ENCODE results near the gene GXYLT2. TPM values are rescaled to one million over a fixed set of nuclear protein-coding genes. Genes with fewer than 3 reads are reported as not detected.

Gene GXYLT2, protein sequence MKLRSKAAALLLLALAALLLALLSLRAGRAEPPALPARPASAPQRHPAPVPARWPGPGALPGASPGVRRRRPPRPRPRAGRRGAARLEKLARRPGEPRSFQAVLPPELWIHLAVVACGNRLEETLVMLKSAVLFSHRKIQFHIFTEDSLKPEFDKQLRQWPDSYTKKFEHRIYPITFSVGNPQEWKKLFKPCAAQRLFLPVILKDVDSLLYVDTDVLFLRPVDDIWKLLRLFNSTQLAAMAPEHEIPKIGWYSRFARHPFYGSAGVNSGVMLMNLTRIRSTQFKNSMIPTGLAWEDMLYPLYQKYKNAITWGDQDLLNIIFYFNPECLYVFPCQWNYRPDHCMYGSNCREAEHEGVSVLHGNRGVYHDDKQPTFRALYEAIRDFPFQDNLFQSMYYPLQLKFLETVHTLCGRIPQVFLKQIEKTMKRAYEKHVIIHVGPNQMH
- 10 to 100 TPM in 1 of 3 donors, 1 to 10 TPM in 2; 5.6 to 15.4 (median 7.4) TPM for total RNA-seq

DNA sequence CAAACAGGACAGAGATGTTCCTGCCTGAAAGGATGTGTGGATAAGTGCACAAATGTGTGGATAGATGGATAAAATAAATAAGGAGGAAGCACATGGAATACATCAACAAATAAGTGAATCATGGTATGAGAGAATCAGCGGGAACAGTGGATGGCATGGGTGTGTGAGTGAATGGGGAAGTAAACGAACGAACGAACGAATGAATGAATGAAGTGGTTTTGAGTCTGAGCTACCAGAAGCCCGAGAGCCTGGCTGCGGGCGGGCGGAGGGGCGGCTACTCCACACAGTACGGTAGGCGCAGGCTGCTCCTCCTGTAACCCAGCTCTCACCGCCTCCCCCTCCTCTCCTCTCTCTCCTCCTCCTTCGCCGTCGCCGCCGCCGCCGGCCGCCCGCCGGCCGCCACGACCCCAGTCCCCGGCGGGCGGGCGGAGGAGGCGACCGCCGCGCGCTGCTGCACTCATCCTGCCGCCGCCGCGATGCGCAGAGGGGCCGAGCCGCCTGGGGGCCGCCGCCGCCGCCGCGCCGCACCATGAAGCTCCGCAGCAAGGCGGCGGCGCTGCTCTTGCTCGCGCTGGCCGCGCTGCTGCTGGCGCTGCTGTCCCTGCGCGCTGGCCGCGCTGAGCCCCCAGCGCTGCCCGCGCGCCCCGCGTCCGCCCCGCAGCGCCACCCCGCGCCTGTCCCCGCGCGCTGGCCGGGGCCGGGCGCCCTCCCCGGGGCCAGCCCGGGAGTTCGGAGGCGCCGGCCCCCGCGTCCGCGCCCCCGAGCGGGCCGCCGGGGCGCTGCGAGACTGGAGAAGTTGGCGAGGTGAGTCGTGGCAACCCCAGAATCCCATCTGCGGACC is at the start of gene GXYLT2:
TSS of gene GXYLT2 (plus strand) at position 342 of the 841 bp plus-strand sequence. CDS start at position 530, 188 bp downstream.
- TF ChIP-seq, protein P1, sequence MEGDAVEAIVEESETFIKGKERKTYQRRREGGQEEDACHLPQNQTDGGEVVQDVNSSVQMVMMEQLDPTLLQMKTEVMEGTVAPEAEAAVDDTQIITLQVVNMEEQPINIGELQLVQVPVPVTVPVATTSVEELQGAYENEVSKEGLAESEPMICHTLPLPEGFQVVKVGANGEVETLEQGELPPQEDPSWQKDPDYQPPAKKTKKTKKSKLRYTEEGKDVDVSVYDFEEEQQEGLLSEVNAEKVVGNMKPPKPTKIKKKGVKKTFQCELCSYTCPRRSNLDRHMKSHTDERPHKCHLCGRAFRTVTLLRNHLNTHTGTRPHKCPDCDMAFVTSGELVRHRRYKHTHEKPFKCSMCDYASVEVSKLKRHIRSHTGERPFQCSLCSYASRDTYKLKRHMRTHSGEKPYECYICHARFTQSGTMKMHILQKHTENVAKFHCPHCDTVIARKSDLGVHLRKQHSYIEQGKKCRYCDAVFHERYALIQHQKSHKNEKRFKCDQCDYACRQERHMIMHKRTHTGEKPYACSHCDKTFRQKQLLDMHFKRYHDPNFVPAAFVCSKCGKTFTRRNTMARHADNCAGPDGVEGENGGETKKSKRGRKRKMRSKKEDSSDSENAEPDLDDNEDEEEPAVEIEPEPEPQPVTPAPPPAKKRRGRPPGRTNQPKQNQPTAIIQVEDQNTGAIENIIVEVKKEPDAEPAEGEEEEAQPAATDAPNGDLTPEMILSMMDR (IDR thresholded peaks at IDR 0.05), result no peak
- TF ChIP-seq POLR2A (IDR thresholded peaks at IDR 0.05) (no peak), POLR2AphosphoS5 (IDR thresholded peaks at IDR 0.05) (no peak)
- intact Hi-C loops (cut with DNase I; ENCODE audit: low total_unique reads), result no loop called here
- H3K4me1 ChIP-seq, result peaks cover 11 to 13% of the 10 kb centered on the region in 2 donors
- H3K9me3 ChIP-seq, result peaks cover 0 to 6% of the 10 kb centered on the region in 2 donors
- no peaks in the 10 kb centered on the region for H3K27me3 ChIP-seq
- H3K4me3 ChIP-seq, result peak within 1 kb of the TSS; percentile 46 to 74 (median 62)
- no peak for DNase-seq (ENCODE audit: low spot score in 2 of 2)
- no peaks in the 10 kb centered on the region for H3K36me3 ChIP-seq
- peak within 1 kb of the TSS; percentile 81 to 88 for H3K27ac ChIP-seq

DNA sequence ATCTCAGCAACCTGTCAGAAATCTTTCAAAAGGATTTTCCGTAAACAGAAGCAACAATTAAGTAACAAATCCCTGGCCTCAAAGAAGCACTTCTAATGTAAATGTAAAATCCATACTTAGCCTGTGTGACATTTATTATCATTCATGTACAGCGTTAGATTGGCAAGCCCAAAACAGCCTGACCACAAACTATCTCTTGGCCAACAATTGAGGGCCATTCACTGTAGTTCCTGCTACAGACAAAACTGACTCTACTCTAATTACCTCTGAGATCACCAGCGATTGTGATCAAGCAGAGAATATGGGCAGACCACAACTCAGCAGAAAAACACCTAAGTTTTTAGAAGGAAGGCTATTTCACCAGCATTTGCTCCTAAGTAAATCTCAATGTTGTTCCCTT is 48.8 kb upstream of the GXYLT2 start:
- Histone ChIP-seq H3K27ac (no peak overlapping the region), H3K4me1 (no peaks in the 10 kb centered on the region), H3K4me3 (no peak overlapping the region), H3K9me3 (no peaks in the 10 kb centered on the region), H3K27me3 (no peaks in the 10 kb centered on the region), H3K36me3 (no peaks in the 10 kb centered on the region)
- intact Hi-C loops (cut with DNase I; ENCODE audit: low total_unique reads), result no loop called here
- no peak for TF ChIP-seq POLR2AphosphoS5 (IDR thresholded peaks at IDR 0.05)
- TF ChIP-seq, protein P1 (IDR thresholded peaks at IDR 0.05), result no peak
- TF ChIP-seq POLR2A (IDR thresholded peaks at IDR 0.05), result no peak
- DNase-seq (ENCODE audit: low spot score in 2 of 2), result no peak

DNA sequence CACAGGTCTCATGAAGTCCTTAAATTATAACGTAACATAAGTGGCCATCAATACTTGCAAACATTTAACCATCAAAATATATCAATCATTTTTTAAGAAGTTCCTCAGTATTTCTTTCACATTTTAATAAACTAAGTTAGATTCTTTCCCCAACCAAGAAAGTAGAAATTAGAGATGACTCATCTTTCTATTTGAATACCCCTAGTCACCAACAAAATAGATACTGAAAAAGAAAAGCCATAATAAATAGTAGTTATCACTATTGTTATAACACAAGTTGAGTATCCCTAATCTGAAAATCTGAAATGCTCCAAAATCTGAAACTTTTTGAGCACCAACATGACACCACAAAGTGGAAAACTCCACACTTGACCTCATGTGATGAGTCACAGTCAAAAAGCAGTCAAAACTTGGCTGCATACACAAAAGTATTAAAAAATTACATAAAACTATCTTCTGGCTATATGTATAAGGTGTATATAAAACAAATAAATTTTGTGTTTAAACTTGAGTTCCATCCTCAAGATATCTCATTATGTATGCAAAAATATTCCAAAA is 43.3 kb upstream of the GXYLT2 start:
- H3K27ac ChIP-seq, result no peak overlapping the region
- H3K27me3 ChIP-seq, result no peaks in the 10 kb centered on the region
- no peaks in the 10 kb centered on the region for H3K9me3 ChIP-seq
- no peaks in the 10 kb centered on the region for H3K36me3 ChIP-seq
- no peak for TF ChIP-seq POLR2AphosphoS5 (IDR thresholded peaks at IDR 0.05)
- TF ChIP-seq POLR2A (IDR thresholded peaks at IDR 0.05), result no peak
- TF ChIP-seq, protein P1 (IDR thresholded peaks at IDR 0.05), result no peak
- no peak for DNase-seq (ENCODE audit: low spot score in 2 of 2)
- H3K4me1 ChIP-seq, result peaks cover 0 to 4% of the 10 kb centered on the region in 2 donors
- intact Hi-C loops (cut with DNase I; ENCODE audit: low total_unique reads), result no loop called here
- no peak overlapping the region for H3K4me3 ChIP-seq

DNA sequence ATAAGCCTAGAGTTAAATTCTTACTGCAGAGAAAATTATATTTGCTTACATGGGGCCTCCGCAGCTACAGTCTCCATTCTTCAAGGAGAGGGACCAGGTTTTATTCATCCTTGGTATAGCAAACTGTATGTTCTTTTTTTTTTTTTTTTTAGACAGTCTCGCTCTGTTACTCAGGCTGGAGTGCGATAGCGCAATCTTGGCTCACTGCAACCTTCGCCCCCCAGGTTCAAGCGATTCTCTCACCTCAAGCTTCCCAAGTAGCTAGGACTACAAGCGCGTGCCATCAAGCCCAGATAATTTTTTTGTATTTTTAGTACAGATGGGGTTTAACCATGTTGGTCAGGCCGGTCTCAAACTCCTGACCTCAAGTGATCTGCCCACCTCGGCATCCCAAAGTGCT is 41.7 kb upstream of the GXYLT2 start:
- H3K4me3 ChIP-seq, result no peak overlapping the region
- H3K27ac ChIP-seq, result no peak overlapping the region
- no peak for DNase-seq (ENCODE audit: low spot score in 2 of 2)
- H3K36me3 ChIP-seq, result no peaks in the 10 kb centered on the region
- H3K9me3 ChIP-seq, result no peaks in the 10 kb centered on the region
- TF ChIP-seq POLR2AphosphoS5 (IDR thresholded peaks at IDR 0.05) (no peak), POLR2A (IDR thresholded peaks at IDR 0.05) (no peak)
- TF ChIP-seq, protein P1 (IDR thresholded peaks at IDR 0.05), result no peak
- H3K4me1 ChIP-seq, result peaks cover 0 to 4% of the 10 kb centered on the region in 2 donors
- intact Hi-C loops (cut with DNase I; ENCODE audit: low total_unique reads), result loop anchor here (5.0 kb wide), 1 partner anchor 1369 kb away; no protein-coding TSS in a partner anchor
- no peaks in the 10 kb centered on the region for H3K27me3 ChIP-seq
